Left colon (tissue), 2 donors: Measurements from ENCODE around the gene SPACA6. TPM values are rescaled to one million over a fixed set of nuclear protein-coding genes. Genes with fewer than 3 reads are reported as not detected.
"Not testable (repeated sequence)": the region's sequence is repeated elsewhere in the genome, so short reads cannot be mapped to it uniquely, and the experiment has no call there.

Experiments used
- ATAC-seq: fragments of 200-7000 bp; cut with Tn5 transposase; one replicate; pipeline ENCODE4 v1.9.1; 2020; ENCODE audit warnings: mild to moderate bottlenecking, moderate library complexity
- DNase-seq, 2 donors: peaks; one replicate each; pipeline ENCODE4 v3.0.0-alpha.2; 2020
- intact Hi-C, 2 donors: fragments of 100-400 bp; cut with DNase I in 1 of 2; cut with micrococcal nuclease in 1 of 2; formaldehyde crosslinking; loops; one replicate each; pipeline versions ENCODE4 v1.11.2 to v1.14.0; 2022; cut with DNase I, micrococcal nuclease
- total RNA-seq, 2 donors: library from RNA; stranded (reverse); fragmentation: NEBNext Ultra II Directional; extraction: Animal tissue kit (Norgen Biotek cat#: 25700); gene quantifications; one replicate each; pipeline ENCODE4 v1.2.1, GENCODE V29; 2021
- donor health status: DM: no; HTN: no; CAD: no.
- donor health status: DM: yes; HTN: yes; CAD: no.

SPACA6 gene
- total RNA-seq, 2 donors from 2014 or later: 4.1 to 5.2 TPM

DNA sequence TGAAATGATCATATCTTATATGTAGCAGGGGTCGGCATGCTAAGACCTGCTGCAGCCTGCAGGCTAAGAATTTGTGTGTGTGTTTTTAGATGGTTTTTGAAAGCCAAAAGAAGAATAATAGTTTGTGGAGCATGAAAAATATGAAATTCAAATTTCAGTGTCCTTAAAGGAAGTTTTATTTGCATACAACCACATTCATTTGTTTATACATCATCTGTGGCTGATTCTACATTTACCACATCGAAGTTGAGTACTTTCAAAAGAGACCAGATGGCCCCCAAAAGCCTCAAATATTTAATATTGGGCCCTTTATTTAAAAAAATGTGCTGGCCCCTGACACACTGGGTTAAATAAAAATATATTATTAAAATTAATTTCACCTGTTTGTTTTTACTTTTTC lies 29.4 kb downstream of the SPACA6 start:
- no peak for DNase-seq
- ATAC-seq: no peak
- intact Hi-C loops: no loop called here

DNA sequence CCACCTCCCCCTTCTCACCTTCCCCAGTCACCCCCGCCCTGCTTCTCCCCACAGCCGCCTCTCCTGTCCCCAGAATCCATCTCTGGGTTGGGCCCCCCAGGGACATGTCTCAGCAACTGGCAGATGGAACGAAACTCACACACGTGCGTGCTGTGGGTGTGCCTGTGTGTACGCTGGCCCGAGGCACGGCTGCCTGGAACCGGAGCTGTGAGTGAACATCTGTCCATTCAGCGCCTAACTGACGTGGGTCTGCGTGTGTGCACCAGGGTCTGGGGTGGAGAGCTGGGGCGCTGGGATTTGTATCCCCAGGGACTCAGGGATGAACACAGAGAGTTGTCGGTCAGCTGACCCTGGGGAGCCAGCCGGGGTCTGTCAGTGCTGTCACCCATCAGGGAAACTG lies 31.4 kb downstream of the SPACA6 start:
- ATAC-seq (no peak), DNase-seq (no peak)
- intact Hi-C loops: no loop called here

DNA sequence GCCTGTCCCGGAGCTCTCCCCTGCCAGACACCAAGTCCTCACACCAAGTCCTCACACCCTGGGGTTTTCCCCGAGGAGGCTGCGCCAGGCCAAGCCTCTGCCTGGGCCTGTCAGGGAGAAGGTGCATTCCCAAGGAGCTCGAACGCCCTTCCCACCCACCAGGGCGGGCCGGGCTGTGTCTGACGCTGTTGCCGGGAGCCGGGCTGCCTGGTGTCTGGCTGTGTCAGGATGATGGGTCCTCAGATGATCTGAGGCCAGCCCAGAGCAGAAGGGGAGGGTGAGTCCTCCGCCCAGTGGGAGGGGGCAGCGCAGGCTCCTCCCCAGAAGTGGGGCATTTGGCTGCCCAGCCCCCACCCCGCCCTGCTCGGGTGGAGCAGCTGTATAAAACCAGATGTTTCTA lies 32.9 kb downstream of the SPACA6 start:
- DNase-seq (peak; percentile 28 to 40), ATAC-seq (no peak)
- intact Hi-C loops: no loop called here

DNA sequence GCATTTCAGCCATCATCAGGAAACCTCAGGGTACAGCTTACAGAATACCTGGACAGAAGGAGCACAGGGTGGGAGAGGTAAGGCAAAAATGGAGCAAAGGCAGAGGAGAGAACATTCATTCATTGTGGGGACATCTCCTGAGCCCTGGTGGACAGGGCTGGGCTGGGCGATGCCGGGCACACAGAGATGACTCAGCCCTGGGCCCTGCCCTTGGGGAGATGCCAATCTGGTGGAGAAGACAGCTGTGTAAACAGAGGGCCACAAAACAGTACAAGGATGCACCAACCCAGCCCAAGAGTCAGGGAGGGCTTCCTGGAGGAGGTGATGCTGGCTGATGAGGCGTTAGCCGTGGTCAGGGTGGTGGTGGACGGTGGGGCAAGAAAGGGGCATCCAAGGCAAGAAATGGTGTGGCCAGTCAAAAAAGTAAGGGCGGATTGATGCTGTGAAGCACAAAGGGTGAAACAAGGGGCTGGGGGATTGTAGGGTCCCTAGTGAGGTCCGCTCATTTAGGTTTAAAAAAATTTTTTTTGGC lies 34.3 kb downstream of the SPACA6 start:
- intact Hi-C loops: no loop called here
- DNase-seq (no peak), ATAC-seq (no peak)

DNA sequence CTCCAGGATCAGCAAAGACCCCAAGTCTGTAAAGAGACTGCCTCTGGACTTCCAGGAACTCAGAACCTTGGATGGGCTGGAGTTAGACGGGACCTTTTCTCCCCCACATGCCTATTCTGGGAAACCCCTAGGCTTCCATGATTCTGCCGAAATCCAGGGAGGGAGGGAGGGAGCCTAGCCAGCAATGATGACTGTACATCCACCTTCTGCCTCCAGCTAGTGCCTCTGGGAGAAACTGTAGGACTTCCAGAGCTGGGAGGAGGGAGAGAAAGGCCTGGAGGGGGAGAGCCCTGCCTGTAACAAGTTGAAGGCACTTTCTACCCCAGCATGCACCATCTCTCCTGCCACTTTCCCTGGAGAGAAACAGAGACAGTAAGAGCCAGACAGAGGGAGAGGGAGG lies 36.7 kb downstream of the SPACA6 start:
- ATAC-seq: no peak
- intact Hi-C loops: no loop called here

DNA sequence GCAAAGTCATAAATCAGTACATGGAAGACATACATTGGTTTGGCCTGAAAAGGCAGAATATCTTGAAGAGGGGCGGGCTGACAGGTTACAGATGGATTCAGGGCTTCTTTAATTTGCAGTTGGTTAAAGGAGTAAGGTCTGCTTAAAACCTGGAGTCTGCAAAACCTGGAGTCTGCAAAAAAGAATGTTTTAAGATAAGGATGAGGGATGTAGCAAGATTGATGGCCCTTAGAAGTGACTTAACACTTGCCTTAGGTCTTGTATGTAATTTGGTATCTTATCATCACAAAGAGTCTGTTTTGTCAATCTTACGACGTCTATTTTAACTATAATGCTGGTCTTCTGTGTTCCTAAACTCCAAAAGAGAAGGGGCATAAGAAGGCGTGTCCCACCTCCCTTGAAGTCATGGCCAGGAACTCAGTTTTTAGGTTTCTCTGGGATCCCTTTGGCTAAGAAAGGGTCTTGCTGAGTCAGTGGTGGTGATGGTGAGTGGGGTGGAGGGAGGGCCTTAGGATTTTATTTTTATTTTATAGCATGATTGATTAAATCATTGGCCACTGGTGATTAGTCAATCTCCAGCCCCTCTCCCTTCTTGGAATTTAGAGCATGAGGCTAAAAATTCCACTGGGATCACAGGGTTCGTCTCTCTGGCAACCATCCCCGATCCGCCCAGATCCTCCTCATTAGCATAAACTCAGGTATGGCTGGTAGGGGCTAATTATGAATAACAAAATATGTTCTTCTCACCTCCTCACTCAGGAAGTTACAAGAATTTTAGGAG lies 40.8 kb downstream of the SPACA6 start:
- DNase-seq (no peak), ATAC-seq (no peak)
- intact Hi-C loops: no loop called here

More for the DNA sequence above, 36.7 kb downstream of the SPACA6 start:
- no peak for DNase-seq

- intact Hi-C loops: no loop called here
- peak in 1 of 2 donors; percentile 44 for DNase-seq
- no peak for ATAC-seq
Observed at GRCh38 chr19:51735759-51736449, 42.8 kb downstream of the SPACA6 start.

GRCh38 chr19:51737389-51737788 lies 44.3 kb downstream of the SPACA6 start:
- no peak for DNase-seq
- intact Hi-C loops: no loop called here
- no peak for ATAC-seq

DNA sequence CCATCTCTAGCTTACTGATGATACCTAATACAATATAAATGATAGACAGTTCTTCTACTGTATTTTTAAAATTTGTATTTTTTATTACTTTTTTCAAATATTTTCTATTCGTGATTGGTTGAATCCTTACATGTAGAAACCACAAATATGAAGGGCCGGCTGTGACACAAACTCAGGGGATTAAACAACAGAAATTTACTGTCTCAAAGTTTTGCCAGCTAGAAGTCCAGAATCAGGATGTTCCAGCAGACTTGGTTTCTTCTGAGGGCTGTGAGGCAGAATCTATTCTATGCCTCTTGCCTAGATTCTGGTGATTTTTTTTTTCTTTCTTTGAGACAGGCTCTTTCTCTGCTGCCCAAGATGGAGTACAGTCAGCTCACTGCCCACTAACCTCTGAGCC lies 44.8 kb downstream of the SPACA6 start:
- ATAC-seq (no peak), DNase-seq (no peak)
- intact Hi-C loops: no loop called here

DNA sequence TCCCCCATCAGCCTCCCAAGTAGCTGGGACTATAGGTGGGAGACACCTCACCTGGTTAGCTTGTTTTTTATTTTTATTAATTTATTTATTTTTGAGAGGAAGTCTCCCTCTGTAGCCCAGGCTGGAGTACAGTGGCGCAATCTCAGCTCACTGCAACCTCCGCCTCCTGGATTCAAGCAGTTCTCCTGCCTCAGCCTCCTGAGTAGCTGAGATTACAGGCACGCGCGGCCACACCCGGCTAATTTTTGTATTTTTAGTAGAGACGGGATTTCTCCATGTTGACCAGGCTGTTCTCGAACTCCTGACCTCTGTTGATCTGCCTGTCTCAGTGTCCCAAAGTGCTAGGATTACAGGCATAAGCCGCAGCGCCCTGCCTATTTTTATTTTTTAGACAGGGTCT lies 45.4 kb downstream of the SPACA6 start:
- ATAC-seq, intact Hi-C loops, DNase-seq: not testable (repeated sequence)

DNA sequence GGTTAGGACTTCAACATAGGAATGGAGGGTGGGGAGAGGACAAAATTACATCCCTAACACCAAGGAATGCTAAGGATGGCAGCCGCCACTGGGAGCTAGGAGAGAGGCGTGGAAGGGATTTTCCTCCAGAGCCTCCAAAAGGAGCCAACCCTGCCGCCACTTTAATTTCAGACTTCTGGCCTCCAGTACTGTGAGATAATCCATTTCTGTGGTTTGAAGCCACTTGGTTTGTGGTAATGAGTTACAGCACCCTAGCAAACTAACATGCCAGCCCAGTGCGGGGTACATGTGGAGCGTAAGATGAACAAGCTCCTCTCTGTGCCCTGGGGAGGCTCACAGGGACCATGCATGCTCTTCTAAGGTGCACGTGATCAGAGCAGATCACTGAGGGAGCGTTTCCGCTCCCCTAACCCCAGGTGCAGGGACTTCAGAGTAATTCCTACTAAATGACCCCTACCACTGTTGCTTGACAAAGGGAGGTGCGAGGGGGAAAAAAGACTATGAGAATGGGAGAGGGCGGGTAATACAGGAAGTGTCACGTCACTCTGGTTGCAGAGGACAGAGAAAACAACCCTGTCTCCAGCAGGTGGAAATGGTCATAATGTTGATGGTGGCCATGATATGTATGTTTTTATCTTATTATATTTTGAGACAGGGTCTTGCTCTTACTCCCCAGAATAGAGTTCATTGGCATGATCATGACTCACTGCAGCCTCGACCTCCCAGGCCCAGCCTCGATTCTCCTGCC lies 46.5 kb downstream of the SPACA6 start:
- intact Hi-C loops: no loop called here
- DNase-seq (no peak), ATAC-seq (no peak)

GRCh38 chr19:51740356-51740755 lies 47.2 kb downstream of the SPACA6 start:
- intact Hi-C loops: no loop called here
- ATAC-seq (no peak), DNase-seq (no peak)

- intact Hi-C loops: no loop called here
- DNase-seq (no peak), ATAC-seq (no peak)
Observed at GRCh38 chr19:51742789-51743188, 49.7 kb downstream of the SPACA6 start.

GRCh38 chr19:51743405-51743804 lies 50.3 kb downstream of the SPACA6 start:
- no peak for ATAC-seq
- intact Hi-C loops: no loop called here
- DNase-seq: no peak

GRCh38 chr19:51746731-51747130 lies 53.6 kb downstream of the SPACA6 start:
- ATAC-seq (no peak), DNase-seq (no peak)
- intact Hi-C loops: no loop called here

GRCh38 chr19:51749979-51750378 lies 56.8 kb downstream of the SPACA6 start:
- no peak for ATAC-seq
- intact Hi-C loops: no loop called here

DNA sequence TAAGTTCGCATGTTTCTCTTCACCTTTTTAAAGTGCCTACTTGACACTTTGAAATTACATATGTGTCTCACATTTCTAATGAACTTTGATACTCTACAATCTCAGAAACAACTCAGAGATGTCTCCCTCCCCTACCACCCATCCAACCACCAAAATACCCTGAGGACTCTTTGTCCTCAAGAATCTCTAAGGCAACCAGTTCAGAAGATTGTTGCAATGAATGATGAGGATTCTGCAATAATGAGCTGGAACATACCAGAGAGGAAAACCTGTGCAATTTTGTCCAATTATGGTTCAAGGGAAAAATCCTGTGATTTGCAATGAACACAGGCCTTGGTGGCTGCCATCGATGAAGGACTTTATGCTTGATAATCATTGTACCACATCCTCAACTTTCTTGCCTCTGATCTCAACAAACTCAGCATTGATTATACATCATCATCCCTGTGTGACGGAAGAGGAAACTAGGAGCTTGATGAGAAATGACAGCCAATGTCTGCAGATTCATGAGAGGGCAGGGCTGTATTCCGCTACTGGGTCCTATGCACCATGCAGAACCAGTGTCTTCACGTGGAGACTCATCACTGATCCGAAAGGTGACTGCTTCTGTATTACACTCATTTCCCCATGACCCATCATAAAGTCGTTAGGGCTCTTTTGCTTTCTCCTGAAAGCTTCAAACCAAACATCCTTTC lies 57.4 kb downstream of the SPACA6 start:
- no peak for DNase-seq
- ATAC-seq: no peak
- intact Hi-C loops: no loop called here

More at GRCh38 chr19:51749979-51750378, 56.8 kb downstream of the SPACA6 start:
- no peak for DNase-seq

GRCh38 chr19:51751655-51752054 lies 58.5 kb downstream of the SPACA6 start, which contains the start of gene FPR1:
Gene FPR1 (minus strand): TSS chr19:51751878. CDS start chr19:51746994, 4,884 bp downstream.
- ATAC-seq: no peak
- no peak for DNase-seq
- intact Hi-C loops: no loop called here

DNA sequence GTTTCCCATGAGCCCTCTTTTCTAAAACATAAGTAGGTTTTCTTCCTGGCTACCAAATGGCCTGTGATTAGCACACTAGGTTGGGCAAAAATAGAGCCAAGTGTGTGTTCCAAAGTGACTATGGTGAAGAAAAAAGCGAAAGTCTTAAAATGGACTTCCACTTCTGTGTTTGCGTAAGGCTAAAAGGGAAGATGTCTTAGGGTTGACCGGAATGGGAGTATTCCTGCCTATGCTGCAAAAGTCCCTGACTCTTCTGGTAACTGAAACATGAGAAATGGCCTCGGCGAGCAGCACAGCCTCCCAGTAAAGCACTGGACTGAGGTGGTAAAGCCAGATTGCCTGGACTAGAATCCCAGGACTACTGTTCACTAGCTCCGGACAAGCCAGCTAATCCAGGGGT lies 61.0 kb downstream of the SPACA6 start:
- intact Hi-C loops: no loop called here
- no peak for DNase-seq
- ATAC-seq: no peak
